GM19193 (cell line): Measurements from ENCODE around the gene ZFYVE19.
A peak's percentile ranks its signal among the peaks of the same experiment; 100 is the strongest.

Experiments used
- POLR2A ChIP-seq: IDR thresholded peaks from 4 replicates; pipeline ENCODE4 v1.6.1; 2011; ENCODE audit not compliant: insufficient read depth, insufficient read length; ENCODE audit errors: extremely low read depth

ZFYVE19 gene, protein sequence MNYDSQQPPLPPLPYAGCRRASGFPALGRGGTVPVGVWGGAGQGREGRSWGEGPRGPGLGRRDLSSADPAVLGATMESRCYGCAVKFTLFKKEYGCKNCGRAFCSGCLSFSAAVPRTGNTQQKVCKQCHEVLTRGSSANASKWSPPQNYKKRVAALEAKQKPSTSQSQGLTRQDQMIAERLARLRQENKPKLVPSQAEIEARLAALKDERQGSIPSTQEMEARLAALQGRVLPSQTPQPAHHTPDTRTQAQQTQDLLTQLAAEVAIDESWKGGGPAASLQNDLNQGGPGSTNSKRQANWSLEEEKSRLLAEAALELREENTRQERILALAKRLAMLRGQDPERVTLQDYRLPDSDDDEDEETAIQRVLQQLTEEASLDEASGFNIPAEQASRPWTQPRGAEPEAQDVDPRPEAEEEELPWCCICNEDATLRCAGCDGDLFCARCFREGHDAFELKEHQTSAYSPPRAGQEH

DNA sequence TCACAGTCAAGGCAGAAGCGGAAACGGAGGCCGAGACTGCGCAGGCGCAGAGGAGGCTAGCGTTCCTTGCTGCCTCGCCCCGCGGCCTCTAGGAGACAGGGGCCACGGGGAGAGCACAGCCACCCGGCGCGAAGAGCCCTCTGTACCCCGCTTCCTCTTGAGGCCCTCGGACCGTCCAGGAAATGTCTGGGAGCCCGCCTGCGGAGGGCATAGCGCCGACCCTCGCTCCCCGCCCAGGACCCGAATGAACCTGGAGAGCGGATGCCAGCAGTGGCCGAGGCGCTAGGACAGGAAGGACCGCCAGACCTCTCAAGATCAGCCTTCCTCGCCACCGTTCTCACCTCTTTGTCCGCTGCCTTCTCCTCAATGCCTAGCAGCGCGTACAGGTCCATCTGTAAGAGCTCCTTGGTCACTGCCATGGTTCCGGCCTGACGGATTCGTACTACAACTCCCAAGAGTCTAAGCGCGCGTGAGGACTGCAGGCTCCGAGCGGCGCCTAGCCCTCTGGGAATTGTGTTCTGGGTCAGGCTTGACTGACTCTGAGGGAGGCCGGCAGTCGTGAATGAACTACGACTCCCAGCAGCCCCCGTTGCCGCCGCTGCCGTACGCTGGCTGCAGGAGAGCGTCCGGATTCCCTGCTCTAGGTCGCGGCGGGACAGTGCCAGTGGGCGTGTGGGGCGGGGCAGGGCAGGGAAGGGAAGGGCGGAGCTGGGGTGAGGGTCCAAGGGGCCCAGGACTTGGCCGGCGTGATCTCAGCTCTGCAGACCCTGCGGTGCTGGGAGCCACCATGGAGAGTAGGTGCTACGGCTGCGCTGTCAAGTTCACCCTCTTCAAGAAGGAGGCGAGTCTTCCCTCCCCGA lies at the start of gene ZFYVE19, which contains the start of gene DNAJC17:
TSS of gene ZFYVE19 (plus strand) at position 62 of the 860 bp plus-strand sequence. CDS start at position 563, 501 bp downstream.
TSS of gene DNAJC17 (minus strand) at position 446 of the 860 bp plus-strand sequence. CDS start at position 419, 27 bp downstream.
- TF ChIP-seq POLR2A, result peak; percentile 89

DNA sequence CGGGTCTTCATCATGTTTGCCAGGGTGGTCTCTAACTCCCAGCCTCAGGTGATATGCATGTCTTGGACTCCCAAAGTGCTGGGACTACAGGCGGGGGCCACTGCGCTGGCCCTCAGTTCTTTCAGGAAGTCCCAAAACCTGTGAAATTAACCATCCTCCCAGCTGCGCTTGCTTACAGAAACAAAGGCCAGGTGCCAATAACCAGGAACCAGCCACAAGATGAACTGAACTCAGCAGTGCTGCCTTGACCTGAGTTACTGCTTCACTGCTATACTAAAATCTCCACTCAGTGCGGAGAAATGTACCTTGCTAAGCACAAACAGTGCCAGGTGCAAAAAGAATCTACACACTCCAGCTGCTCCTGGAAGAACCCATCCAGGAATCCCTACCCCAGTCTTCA lies 46.9 kb upstream of the ZFYVE19 start:
- no peak for TF ChIP-seq POLR2A

DNA sequence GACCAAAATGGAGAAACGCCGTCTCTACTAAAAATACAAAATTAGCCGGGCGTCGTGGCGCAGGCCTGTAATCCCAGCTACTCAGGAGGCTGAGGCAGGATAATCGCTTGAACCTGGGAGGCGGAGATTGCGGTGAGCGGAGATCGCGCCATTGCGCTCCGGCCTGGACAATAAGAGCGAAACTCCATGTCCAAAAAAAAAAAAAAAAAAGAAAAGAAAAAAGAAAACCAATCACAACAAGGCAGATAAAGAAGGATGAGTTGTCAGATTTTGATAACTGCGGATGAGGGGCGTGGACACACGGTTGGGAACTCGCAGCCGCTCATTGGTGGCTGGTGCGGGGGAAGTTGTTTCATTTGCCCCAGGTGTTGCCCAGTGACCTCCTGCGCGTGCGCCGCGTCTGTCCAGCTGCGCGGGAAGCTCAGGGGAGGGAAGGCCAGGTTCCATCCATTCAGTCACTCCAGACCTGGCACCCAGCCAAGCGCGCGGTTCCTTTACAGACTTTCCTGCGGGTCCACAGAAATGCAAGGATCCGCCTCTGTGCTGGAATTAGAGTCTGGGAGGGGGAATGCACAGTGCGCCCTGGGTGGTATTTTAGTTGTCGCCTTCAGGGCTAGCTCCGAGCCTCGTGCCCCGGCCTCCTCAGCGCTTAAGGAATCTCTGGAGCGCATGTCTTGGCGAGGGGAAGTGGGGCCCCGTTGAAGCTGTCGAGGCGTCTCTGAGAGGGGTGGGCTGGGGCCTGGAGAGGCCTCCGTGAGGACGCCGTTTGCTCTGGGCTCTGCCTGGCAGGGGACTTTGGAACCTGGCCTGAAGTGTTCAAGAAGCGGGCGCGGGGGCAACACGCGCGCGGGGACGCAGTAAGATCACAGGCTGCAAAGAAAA lies 43.7 kb upstream of the ZFYVE19 start:
- no peak for TF ChIP-seq POLR2A

DNA sequence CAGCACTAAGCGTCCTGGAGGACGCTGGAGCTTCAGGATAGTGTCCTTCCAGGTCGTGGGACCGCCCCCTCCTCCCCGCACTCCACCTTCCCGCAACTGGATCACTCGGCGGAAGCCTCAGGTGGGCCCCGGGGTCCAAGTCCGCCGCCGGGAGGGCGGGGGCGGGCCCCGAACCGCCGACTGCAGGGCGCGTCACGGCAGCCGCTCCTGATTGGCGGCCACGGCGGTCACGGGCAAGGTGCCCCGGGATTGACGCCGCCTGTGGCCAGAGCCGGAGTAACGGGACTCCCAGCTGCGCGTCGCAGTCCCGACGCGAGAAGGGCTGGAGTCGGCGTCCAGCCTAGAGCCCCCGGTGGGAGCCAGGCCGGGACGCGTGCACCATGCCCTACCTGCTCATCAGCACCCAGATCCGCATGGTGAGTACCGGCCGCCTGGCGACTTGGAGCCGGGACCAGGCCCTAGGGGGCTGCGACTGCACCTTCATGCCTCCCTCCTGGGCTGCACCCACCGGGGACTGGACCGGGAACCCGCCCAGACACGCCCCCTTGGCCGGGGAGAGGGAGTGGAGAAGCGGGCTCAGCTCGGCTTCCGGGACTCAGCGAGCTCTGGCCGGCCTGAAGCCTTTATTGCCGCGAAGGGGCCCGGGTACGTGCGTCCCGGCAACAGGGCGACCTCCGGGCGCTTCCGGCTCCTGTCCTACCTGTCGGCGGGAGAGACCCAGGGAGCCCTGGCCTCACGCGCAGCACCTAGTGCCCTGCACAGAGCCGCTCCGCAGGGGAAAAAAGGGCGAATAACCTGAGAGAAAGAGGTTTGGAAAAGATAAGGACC lies 42.9 kb upstream of the ZFYVE19 start, which contains the start of gene GCHFR:
TSS of gene GCHFR (plus strand) at position 268 of the 828 bp plus-strand sequence. CDS start at position 381, 113 bp downstream.
- TF ChIP-seq POLR2A, result peak; percentile 37

DNA sequence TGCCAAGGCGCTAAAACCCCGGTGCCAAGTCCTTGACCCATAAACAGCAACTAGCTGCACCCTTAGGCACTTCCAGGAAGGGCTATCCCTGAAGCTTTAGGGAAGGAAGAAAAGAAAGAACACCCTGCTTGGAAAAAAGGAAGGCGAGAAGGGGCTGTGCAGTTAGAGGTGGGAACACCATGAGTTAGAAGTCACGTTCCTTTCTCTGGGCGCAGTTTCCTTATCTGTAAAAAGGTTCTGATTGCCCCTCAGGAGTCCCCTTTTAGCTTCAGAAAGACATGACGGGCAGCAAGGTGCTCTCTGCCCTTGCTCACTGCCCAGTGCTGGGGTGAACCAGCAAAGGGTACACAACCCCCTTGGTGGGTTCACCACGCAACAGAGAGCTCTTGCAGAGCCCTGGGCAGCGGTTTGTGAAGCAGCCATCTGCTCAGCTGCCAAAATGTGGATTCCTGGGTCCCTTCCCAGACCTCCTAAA lies 42.2 kb upstream of the ZFYVE19 start:
- TF ChIP-seq POLR2A, result no peak

DNA sequence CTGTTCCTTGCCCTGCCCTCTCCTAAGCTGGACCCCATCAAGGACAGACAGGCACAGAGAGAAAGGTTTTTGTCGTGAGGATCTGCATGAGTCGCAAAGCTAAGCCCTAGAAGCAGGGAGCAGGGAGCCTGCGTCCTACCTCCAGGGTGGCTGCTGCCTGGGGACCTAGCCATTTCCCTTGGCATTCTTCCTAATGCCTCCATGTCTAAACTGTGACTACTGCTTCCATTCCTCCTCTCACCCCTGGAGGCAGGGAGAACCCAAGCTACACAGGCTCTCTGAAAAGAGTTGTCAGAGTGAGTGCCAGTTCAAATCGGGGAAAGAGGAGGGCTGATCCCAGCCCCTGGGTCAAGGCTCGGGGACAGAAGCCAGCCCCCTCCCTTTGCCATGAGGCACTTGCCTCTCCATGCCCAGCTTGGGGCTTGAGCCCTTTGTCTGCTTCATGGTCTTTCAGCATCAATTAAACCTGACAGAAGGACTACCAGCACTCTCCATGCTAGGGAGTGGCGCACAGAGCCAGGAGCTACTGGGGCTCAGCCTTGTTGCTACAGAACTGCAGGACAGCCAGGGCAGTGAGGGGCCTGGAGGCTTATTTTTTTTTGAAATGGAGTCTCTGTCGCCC lies 40.6 kb upstream of the ZFYVE19 start:
- no peak for TF ChIP-seq POLR2A

DNA sequence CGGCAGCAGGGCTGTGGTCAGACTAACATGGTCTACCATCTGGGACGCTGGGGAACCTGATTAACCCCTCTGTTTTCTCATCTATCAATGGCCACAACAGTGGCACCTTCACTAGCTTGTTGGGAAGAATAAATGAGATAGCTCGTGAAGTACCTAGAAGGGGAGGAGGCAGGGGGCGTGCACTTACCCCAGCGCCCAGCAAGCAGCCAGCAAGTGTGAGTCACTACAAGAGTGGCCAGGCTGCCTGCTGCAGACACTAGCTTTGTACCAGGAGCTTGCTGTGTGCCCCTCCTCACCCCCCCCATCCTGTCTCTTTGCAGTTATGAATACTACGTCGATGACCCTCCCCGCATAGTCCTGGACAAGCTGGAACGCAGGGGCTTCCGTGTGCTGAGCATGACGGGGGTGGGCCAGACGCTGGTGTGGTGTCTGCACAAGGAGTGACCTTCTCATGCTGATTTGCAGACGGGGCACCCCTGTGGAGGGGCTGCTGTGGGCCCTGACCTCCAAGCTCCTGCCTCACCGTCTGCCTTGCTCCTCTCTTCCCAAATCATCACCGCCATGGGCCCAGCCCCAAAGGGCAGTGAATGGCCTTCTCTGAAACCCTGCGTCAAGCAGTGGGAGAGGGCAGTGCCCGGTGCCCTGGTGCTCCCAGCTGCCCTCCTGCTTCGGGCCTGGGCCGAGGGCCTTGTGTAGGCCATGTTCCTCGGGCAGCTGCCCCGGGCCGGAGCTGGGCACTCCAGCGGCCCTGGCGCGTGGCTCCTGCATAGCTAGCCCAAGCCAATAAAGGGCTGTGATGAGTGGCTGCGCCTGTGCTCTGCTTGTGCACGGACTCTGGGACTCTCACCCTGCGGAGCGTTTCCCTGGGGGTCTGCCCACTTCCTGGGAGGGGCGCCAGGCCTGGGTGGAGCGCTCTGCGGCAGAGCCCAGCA lies 39.7 kb upstream of the ZFYVE19 start:
- no peak for TF ChIP-seq POLR2A

DNA sequence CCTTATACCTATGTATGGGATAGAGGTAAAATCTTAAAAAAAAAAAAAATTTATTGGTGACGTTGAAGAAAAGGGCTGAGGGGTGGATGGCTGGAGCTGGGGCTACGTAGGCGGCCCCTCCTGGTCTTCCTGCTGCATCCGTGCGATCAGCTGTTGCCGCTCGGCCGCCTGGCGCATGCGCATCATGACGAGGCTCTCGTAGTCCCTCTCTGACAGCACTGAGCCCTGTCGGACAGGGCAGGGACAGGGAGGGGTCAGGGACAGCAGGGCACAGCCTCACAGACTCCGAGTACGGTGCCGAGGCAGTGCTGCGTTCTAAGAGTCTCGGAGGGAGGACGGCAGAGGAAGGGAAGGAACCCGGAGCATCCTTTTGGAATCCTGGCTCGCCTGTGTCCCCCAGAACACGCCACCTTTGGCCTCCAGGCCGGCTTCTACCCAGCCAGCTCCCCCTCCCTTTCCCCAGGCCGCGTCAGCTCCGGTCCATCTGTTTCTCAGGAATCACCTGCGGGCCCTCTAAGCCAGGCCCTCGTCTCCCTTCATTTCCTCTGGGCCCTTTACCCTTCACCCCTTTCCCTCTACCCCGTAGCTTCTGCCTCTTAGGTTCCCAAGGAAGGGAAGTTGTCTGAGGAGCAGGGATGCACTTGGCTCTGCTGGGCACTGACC lies 38.9 kb upstream of the ZFYVE19 start:
- TF ChIP-seq POLR2A, result no peak

DNA sequence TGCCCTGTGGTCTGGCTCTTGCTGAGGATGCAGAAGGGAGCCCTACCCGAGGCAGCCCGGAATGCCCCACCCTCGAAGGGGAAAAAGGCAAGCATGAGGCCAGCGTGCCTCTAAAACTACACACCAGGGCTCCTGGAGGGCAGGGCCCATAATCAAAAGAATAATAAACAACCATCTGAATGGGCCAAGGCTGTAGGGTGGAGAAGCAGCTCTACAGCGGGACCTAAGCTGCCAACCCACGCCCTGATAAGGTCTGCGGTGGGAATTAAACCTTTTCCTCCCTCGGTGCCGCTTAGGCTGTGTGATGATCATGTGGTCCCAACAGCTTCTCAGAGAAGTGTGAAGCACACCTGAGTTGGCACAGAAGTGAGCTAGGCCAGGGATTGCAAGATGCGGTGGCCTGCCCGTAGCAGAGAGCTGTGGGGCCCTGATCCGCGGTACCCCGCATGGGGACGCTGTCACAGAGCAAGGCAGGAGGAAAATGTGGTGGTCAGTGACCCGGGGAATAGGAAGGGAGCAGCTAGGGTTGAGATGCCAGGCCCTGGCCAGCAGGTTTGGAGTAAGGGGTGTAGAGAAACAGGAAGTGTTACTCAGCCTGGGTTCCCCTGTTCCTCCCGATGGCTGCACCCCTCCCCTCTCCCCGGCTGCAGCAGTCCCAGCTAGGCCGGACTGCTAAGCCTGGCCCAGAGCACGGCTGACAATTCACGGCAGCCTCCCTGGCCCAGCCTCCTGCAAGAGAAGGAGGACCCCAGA lies 38.2 kb upstream of the ZFYVE19 start:
- TF ChIP-seq POLR2A, result no peak

DNA sequence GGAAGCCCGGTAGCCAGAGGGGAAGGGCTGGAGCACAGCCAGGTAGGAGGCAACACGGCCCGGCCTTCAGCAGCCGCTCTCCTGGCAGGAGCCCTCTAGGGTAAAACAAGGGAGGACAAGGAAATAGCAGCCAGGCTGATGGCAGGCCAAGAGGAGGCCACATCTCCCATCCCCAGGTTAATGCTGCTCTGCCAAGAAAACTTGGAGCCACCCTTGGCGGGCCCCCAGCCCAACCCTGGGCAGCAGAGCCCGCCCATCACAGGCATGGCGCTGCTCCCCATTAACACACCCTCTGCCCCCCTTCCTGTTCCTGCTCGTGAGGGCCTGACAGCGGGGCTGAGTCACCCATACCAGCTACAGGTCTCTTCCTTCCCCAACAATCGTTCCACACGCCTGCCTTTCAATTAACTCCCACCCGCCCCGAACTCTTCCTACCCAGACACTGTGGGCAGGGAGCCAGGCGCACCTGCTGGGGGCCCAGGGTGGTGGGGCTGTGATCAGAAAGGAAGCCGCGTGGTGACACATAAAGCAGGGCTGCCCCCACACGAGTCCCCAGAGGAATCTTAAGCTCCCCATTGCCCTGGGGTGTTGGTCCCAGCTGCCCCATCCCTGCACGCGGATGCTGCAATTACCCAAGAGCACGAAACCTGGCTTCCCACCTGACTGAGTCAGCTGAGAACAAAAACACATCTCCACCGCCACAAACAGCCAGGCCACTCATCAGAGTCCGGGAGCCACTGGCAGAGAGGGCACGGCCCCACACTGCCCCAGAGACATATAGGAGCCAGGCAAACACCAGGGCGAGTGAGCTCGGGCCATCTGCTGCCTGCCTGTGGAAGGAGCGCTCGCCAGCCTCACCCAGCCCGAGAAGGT lies 37.4 kb upstream of the ZFYVE19 start, which contains the start of gene C15orf62:
TSS of gene C15orf62 (plus strand) at position 707 of the 873 bp plus-strand sequence. CDS start 516 bp downstream, outside the sequence.
- TF ChIP-seq POLR2A, result peak; percentile 34
